Right lobe of liver (tissue), 4 donors: ENCODE results near the gene SLC35C1.

Experiments used
- POLR2A ChIP-seq: fragments of 450-650 bp; IDR thresholded peaks from one replicate; pipeline ENCODE4 v1.6.1; 2017; ENCODE audit warnings: antibody characterized with exemption, mild to moderate bottlenecking
- TF ChIP-seq, protein P1 (sequence below), 4 donors: fragments of 200-600 bp in 3 of 4; fragments of 450-650 bp in 1 of 4; IDR thresholded peaks; one replicate each; pipeline versions ENCODE4 v1.5.1 to v1.8.0; 2016 to 2022; ENCODE audit warnings: antibody characterized with exemption in 4 of 4, mild to moderate bottlenecking in 2 of 4
- donor health status: DM: no; HTN: no; CAD: no.
- donor health status: DM: no; HTN: no; CAD: no.
- donor health status: DM: no; HTN: yes; CAD: no.

- TF ChIP-seq, protein P1, sequence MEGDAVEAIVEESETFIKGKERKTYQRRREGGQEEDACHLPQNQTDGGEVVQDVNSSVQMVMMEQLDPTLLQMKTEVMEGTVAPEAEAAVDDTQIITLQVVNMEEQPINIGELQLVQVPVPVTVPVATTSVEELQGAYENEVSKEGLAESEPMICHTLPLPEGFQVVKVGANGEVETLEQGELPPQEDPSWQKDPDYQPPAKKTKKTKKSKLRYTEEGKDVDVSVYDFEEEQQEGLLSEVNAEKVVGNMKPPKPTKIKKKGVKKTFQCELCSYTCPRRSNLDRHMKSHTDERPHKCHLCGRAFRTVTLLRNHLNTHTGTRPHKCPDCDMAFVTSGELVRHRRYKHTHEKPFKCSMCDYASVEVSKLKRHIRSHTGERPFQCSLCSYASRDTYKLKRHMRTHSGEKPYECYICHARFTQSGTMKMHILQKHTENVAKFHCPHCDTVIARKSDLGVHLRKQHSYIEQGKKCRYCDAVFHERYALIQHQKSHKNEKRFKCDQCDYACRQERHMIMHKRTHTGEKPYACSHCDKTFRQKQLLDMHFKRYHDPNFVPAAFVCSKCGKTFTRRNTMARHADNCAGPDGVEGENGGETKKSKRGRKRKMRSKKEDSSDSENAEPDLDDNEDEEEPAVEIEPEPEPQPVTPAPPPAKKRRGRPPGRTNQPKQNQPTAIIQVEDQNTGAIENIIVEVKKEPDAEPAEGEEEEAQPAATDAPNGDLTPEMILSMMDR (IDR thresholded peaks at IDR 0.05): no peak
- TF ChIP-seq POLR2A: no peak
Measured at GRCh38 chr11:45769960-45770359, 35.0 kb upstream of the SLC35C1 start.
